C1 segment of cervical spinal cord (tissue), 14 donors: Measurements from ENCODE around the gene SCP2.

ENCODE experiments used
- DNase-seq, 14 donors: peaks; one replicate each; lab custom pipeline; 2025; lab: John Stamatoyannopoulos, UW

SCP2 gene

GRCh38 chr1:52927212-52928014, at the start of gene SCP2:
Gene SCP2 (plus strand): TSS chr1:52927276. CDS start chr1:52927397, 121 bp downstream.
- peak; percentile 23 to 86 (median 76) for DNase-seq

DNA sequence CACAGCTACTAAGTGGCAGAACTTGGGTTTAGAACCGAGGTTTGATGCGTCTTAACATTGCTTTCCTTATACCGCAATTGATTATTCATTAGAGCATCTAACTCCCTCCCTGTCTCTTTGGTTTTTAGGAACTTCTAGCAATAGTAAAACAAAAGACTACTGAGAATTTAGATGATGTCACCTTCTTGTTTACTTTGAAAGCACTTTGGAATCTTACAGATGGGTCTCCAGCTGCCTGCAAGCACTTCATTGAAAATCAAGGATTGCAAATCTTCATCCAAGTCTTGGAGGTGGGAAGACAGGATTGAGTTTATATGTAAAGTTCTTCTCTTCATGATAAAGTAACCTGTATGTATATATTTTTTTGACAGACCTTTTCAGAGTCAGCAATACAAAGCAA, 49.5 kb upstream of the SCP2 start:
- DNase-seq = no peak

- DNase-seq = no peak
These were observed 46.9 kb upstream of the SCP2 start for GRCh38 chr1:52880206-52880605.

DNA sequence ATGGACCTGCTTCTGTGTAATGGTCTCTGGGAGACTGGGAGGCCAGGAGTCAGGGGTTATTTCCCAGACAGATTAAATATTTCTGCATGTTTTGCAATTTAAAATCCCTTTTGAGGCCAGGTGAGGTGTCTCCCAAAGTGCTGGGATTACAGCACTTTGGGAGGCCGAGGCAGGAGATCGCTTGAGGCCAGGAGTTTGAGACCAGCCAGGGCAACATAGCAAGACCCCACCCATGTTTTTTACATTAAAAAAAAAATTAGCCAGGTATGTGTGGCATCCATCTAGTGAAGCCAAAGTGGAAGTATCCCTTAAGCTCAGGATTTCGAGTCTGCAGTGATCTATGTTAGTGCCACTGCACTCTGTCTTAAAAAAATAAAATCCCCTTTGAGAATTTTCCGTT, 39.6 kb upstream of the SCP2 start:
- no peak for DNase-seq

DNA sequence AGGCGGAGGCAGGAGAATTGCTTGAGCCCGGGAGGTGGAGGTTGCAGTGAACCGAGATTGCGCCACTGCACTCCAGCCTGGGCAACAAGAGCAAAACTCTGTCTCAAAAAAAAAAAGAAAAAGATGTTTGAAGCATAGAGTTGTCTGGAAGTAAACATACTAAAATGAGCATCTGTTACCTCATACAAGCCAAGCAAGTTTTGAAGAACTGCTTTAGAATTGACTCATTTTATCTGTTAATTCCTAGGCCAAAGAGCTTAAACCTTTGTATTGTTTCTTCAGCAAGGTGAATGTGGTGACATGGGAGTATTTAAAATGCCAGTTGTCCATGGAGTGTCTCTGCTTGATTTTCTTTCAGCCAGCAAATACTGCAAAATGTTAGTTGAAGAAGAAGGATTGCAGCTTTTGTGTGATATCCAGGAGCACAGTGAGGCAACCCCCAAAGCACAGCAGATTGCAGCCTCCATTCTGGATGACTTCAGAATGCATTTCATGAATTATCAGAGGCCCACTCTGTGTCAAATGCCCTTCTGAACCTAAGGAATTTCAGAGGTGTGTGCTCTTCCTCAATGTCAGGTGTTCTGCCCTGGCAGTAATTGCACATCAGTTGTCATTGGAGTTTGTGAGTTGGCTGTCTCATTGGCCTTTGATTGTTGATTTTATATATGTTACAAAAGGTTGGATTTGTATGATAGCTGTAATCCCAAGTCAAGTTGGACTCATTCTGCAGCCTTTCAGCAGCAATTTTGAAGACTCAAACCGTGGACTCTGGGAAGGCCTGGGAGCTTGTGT, 34.5 kb upstream of the SCP2 start:
- DNase-seq = no peak

DNA sequence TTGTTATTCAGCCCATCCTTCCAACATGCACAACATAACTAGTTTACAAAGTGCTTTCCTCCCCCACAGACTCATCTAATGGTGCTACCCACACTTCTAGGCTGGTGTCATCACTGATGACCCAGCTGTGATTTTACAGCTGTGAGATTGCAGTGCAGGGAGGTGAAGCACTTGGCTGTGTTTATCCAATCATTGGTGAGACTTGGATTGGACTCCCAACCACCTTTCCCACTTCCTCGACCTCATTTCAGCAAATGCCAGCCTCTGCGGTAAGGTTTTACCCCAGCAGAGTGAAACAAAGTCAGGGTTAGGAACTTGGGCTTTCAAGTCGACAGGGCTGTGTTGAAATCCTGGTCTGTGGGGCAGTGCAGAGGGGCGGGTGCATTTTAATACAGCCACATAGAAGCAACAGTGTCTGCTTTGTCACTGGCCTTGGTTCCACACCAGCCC, 27.6 kb upstream of the SCP2 start:
- DNase-seq = no peak

GRCh38 chr1:52900402-52900801, 26.7 kb upstream of the SCP2 start:
- DNase-seq = no peak

- no peak for DNase-seq
These were observed 25.7 kb upstream of the SCP2 start for GRCh38 chr1:52901384-52901783.

DNA sequence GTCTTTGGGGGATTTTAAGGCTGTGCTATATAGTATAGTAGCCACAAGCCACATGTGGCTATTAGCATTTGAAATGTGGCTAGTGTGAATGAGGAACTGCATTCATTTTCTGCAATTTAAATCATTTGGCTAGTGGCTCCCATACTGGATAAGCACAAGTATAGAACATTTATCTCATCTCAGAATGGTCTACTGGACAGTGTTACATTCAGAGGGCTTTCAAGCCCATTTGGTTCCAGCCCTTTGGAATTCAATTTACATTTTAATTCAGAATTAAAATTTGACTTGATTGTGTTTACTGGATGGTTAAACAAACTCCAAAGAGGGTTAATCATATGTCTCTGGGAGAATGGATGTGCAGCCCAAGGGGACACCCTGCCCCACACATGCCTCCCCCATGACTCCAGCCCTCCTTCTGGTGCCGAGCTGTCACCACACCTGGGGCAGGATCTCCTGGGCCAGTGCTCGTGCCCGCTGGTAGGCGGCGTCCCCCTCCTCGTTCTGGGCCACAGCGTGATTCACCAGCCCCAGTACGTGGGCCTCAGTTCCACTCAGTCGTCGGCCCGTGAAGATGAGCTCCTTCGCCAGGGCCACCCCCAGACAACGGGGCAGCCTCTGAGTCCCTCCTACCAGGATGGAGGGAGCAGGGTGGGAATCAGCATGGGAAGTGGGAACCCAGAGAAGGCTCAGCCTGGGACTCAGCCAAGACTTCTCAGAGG, 22.7 kb upstream of the SCP2 start:
- no peak for DNase-seq

DNA sequence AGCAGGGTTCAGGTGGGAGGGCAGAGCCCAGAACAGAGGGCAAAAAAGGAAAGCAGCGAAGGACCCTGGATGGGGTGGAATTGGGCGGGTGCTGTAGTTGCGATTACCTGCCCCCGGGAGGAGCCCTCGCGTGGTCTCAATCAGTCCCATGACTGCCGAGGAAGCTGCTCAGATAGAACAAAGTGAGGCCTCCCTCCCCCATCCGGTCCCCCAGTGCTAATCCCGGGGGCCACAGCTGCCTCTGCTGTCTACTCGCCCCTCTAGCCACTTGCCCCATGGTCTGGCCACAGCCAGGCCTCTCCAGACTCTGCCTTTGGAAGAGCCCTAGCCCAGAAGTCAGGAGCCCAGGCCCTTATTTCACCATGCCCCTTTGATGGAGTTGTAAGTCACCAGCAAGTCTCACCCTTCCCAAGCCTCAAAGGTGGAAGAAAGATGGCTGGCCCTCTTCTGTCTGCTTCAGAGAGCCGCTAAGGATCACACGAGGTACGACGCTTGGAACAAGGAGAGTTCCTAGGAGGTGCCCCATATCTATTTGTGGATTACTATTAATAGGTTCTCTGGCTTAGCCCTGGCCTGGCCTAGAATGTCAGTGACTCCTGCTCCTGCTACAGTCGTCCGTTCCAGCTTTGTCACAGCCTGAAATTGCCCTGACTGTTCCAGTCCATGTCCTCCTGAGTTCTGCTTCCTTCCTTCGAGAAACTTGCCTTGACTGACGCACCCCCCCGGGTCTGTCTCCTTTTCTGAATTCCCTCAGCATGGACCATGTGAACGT, 22.0 kb upstream of the SCP2 start:
- peak in 1 of 14 donors; percentile 30 for DNase-seq

DNA sequence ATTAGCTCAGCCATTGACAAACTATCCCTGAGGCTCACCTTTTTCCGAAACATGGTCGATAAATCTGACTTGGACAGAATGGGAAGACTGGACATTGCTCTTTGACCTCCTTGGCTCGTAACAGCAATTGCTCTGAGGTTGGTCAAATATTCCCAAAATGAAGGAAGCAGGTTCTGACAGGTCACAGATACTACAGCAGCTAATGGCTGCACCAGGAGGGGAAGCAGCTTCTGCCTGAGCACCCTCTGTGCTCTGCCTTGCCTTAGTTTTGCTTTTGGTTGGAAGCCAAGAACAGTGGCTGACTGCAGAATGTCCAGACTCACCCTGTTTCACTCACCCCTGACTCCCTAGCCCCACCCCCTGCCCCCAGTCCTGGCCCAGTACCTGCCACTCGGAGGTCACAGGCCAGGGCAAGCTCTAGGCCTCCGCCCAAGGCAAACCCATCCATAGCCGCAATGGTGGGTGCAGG, 20.9 kb upstream of the SCP2 start:
- peak in 1 of 14 donors; percentile 17 for DNase-seq

DNA sequence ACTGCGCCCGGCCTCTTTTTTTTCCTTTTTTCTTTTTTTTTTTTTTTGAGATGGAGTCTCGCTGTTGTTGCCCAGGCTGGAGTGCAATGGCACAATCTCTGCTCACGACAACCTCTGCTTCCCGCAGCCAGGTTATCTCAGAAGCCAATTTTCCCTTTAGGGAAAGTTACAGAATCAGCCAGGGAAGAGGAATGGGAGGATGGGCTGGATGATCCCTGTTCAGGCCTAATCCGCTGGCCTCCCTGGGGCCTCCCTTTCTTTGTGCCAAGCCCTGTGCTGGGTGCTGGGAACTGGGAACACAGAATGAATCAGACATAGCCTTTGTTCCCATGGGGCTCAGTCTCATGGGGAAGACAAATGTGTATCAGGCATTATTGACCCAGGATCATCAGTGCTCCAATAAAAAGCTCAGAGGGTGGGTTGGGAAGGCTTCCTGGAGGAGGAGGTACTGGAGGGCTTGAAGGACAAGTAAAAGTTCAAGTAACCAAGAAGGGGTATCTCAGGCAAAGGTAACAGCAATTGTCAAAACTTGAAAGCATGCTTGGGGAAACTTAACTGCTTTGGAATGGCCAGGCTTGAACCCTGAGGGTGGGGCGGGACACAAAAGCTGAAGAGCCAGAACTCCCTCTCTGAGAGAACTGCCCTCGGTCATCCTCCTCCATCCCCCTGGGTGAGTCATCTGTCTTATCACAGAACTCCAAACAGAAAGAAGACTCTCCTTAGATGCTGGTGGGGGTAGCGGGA, 19.8 kb upstream of the SCP2 start:
- DNase-seq = no peak

GRCh38 chr1:52907812-52908153, 19.3 kb upstream of the SCP2 start:
- no peak for DNase-seq

DNA sequence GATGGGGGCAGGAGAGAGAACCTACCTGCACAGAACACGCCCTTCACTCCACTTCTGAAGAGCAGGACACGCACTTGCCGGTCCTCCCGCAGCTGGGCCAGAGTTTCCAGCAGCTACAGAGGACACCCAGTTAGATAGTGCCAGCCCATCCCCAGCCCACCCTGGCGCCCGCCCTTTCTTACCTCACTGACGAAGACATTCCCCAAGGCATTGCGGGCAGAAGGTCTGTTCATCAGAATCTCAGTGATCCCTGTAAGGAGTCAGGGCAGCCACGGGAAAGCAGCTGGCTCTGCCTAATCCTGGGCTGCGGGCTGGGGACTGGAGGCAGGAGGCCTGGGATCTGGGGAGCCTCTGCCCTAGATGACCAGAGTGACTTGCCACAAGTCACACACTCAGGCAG, 15.5 kb upstream of the SCP2 start:
- DNase-seq = no peak

DNA sequence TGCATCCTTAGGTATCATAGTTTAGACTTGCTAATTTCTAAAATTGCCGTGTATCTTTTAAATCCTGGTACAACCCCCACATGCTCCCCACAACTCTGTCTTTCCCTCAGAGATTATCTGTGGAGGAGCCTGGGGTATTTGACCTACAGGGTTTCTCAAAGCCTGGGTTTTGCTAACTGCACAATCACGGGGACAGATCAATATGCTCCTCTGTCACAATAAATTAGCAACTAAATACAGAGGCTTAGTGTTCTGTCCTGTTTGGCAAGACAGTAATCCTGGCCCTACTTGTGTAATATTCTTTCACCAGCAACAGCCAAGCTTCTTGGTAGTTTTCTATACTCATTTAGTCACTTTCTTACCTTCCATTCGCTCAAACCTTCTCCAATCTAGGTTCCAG, 14.1 kb upstream of the SCP2 start:
- DNase-seq = no peak

GRCh38 chr1:52913537-52913936, 13.5 kb upstream of the SCP2 start:
- no peak for DNase-seq

- no peak for DNase-seq
These were observed 12.6 kb upstream of the SCP2 start for GRCh38 chr1:52914463-52914862.

DNA sequence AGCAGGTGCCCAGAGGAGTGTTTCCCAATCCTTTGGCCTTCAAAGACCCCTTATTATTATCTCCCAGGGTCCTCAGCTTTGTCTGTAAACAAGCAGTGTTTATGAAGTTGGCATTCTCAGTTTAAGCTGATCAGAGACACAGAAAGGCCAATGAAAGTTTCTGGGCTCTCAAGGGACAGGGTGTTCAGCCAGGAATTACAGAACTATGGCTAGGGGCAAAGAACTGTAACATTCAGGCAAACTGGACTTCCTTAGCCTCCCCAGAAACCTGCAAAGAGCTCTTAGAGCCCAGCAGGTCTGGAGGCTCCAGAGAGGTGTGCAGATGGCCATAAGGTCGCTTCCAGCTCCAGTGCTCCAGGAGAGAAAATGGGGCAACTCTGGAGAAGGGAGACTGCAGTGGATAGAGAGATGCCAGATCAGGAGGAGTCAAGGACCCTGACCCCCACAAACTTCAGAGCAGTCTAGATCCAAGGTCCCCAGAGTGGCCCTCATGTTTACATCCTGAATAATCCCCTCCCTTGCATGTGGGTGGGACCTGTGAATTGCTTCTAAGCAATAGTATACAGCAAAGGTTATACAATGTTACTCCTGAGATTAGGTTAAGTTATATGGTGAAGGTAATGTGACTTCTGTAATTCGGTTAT, 11.7 kb upstream of the SCP2 start:
- DNase-seq = peak in 1 of 14 donors; percentile 16

DNA sequence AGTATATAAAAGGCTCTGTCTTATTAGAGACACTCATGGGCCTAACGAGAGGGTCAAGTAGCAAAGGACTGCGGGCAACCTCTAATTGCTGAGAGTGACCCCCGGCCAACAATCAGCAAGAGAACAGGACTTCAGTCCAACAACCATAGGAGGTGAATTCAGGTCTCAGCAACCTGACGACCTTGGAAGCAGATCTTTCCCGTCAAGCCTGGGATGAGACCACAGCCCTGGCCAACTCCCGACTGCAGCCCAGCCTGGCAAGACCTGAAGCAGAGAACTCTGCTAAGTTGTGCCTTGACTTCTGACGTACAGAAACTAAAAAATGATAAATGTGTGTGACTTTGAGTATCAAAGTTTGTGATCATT, 11.2 kb upstream of the SCP2 start:
- no peak for DNase-seq

GRCh38 chr1:52916241-52916975, 10.7 kb upstream of the SCP2 start:
- DNase-seq = no peak
